ENCODE data around the gene SIRPB1.
"Not testable (repeated sequence)": the region's sequence is repeated elsewhere in the genome, so short reads cannot be mapped to it uniquely, and the experiment has no call there.

DNA sequence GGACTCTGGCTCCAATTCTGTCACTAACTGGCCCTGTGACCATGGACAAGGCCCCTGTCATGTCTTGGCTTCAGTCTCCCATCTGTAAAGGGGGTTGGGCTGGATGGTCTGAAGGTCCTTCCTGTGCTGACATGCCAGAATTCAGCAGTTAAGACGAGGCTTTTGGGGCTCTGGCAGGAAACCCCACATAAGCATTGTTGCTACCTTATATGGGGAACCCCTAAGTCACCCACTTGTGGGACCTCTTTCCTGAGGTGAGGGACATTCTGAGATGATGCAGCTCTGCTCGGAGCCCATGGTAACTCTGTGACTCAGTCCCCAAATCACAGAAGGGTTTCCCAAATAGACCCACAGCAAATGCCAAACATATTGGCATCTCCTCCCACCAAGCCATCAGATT, 42.5 kb downstream of the SIRPB1 start:
- TF ChIP-seq, protein P1, sequence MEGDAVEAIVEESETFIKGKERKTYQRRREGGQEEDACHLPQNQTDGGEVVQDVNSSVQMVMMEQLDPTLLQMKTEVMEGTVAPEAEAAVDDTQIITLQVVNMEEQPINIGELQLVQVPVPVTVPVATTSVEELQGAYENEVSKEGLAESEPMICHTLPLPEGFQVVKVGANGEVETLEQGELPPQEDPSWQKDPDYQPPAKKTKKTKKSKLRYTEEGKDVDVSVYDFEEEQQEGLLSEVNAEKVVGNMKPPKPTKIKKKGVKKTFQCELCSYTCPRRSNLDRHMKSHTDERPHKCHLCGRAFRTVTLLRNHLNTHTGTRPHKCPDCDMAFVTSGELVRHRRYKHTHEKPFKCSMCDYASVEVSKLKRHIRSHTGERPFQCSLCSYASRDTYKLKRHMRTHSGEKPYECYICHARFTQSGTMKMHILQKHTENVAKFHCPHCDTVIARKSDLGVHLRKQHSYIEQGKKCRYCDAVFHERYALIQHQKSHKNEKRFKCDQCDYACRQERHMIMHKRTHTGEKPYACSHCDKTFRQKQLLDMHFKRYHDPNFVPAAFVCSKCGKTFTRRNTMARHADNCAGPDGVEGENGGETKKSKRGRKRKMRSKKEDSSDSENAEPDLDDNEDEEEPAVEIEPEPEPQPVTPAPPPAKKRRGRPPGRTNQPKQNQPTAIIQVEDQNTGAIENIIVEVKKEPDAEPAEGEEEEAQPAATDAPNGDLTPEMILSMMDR (IDR thresholded peaks at IDR 0.05), result not testable (repeated sequence)
- not testable (repeated sequence) for TF ChIP-seq POLR2A, EP300 (IDR thresholded peaks at IDR 0.05)
